ENCODE measurements around the gene ANXA4.

Gene ANXA4

GRCh38 chr2:69836316-69836715 lies 94.4 kb downstream of the ANXA4 start:
- Histone ChIP-seq H3K9me3 (ENCODE audit: control insufficient read depth in 2 of 2, low read length in 2 of 2) (no peaks in the 10 kb centered on the region), H3K27me3 (ENCODE audit: control insufficient read depth in 2 of 2, insufficient read depth in 2 of 2, low read length in 2 of 2) (no peaks in the 10 kb centered on the region), H3K9ac (ENCODE audit: low read depth in 1 of 2, low read length in 2 of 2) (no peak overlapping the region), H3K4me3 (ENCODE audit: low read length in 2 of 2) (no peak overlapping the region), H3K27ac (ENCODE audit: low read depth in 2 of 2, low read length in 2 of 2) (no peak overlapping the region), H3K36me3 (ENCODE audit: control insufficient read depth in 2 of 2, insufficient read depth in 2 of 2, low read length in 2 of 2) (peaks cover 15 to 16% of the 10 kb centered on the region in 2 donors), H3K4me1 (ENCODE audit: control insufficient read depth in 2 of 2, insufficient read depth in 2 of 2, low read length in 2 of 2) (peaks cover 2% of the 10 kb centered on the region in 2 donors)

GRCh38 chr2:69837533-69837932 lies 95.6 kb downstream of the ANXA4 start:
- Histone ChIP-seq H3K4me1 (ENCODE audit: control insufficient read depth in 2 of 2, insufficient read depth in 2 of 2, low read length in 2 of 2) (no peaks in the 10 kb centered on the region), H3K9ac (ENCODE audit: low read depth in 1 of 2, low read length in 2 of 2) (no peak overlapping the region), H3K36me3 (ENCODE audit: control insufficient read depth in 2 of 2, insufficient read depth in 2 of 2, low read length in 2 of 2) (peaks cover 18 to 23% of the 10 kb centered on the region in 2 donors), H3K27me3 (ENCODE audit: control insufficient read depth in 2 of 2, insufficient read depth in 2 of 2, low read length in 2 of 2) (no peaks in the 10 kb centered on the region), H3K9me3 (ENCODE audit: control insufficient read depth in 2 of 2, low read length in 2 of 2) (no peaks in the 10 kb centered on the region), H3K4me3 (ENCODE audit: low read length in 2 of 2) (no peak overlapping the region), H3K27ac (ENCODE audit: low read depth in 2 of 2, low read length in 2 of 2) (no peak overlapping the region)

DNA sequence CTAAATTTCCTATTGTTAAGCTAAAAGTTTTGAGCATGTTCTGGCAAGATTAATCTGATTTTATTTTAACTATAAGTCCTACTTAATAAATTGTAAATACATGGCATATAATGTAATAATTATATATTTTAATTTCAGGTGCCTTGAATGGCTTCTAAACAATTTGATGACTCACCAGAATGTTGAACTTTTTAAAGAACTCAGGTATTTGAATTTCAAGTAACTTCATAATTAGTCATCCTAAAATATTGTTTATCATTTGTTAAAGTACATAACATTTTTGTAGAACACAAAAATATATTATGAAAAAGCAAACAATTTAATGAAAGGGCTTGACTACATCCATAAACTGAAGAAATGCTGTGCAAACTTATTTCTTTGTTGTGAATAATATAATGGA lies 102.1 kb downstream of the ANXA4 start:
- H3K27me3 ChIP-seq (ENCODE audit: control insufficient read depth in 2 of 2, insufficient read depth in 2 of 2, low read length in 2 of 2), result no peaks in the 10 kb centered on the region
- H3K4me1 ChIP-seq (ENCODE audit: control insufficient read depth in 2 of 2, insufficient read depth in 2 of 2, low read length in 2 of 2), result no peaks in the 10 kb centered on the region
- peaks cover 24 to 37% of the 10 kb centered on the region in 2 donors for H3K36me3 ChIP-seq (ENCODE audit: control insufficient read depth in 2 of 2, insufficient read depth in 2 of 2, low read length in 2 of 2)
- H3K27ac ChIP-seq (ENCODE audit: low read depth in 2 of 2, low read length in 2 of 2), result no peak overlapping the region
- no peak overlapping the region for H3K9ac ChIP-seq (ENCODE audit: low read depth in 1 of 2, low read length in 2 of 2)
- H3K4me3 ChIP-seq (ENCODE audit: low read length in 2 of 2), result no peak overlapping the region
- no peaks in the 10 kb centered on the region for H3K9me3 ChIP-seq (ENCODE audit: control insufficient read depth in 2 of 2, low read length in 2 of 2)

DNA sequence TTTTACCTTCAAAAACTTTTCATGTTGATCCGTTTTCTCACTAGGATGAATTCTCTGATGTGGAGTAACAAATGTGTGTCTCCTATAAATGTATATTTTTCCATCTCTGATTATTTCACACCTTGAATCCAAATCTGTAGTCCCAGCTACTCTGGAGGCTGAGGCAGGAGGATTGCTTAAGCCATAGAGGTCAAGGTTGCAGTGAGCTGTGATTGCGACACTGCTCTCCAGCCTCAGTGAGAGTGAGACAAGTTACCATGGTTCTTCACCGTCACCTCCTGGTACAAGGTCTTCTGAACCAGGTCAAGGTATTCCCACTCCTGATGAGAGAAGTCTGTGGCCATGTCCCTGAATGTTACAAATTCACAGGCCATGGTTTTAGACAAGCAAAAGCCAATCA lies 102.6 kb downstream of the ANXA4 start:
- H3K4me3 ChIP-seq (ENCODE audit: low read length in 2 of 2), result no peak overlapping the region
- no peak overlapping the region for H3K9ac ChIP-seq (ENCODE audit: low read depth in 1 of 2, low read length in 2 of 2)
- H3K4me1 ChIP-seq (ENCODE audit: control insufficient read depth in 2 of 2, insufficient read depth in 2 of 2, low read length in 2 of 2), result no peaks in the 10 kb centered on the region
- H3K36me3 ChIP-seq (ENCODE audit: control insufficient read depth in 2 of 2, insufficient read depth in 2 of 2, low read length in 2 of 2), result peaks cover 28 to 40% of the 10 kb centered on the region in 2 donors
- no peaks in the 10 kb centered on the region for H3K9me3 ChIP-seq (ENCODE audit: control insufficient read depth in 2 of 2, low read length in 2 of 2)
- H3K27ac ChIP-seq (ENCODE audit: low read depth in 2 of 2, low read length in 2 of 2), result no peak overlapping the region
- no peaks in the 10 kb centered on the region for H3K27me3 ChIP-seq (ENCODE audit: control insufficient read depth in 2 of 2, insufficient read depth in 2 of 2, low read length in 2 of 2)

- no peaks in the 10 kb centered on the region for H3K4me1 ChIP-seq (ENCODE audit: control insufficient read depth in 2 of 2, insufficient read depth in 2 of 2, low read length in 2 of 2)
- no peaks in the 10 kb centered on the region for H3K9me3 ChIP-seq (ENCODE audit: control insufficient read depth in 2 of 2, low read length in 2 of 2)
- H3K9ac ChIP-seq (ENCODE audit: low read depth in 1 of 2, low read length in 2 of 2), result no peak overlapping the region
- H3K27me3 ChIP-seq (ENCODE audit: control insufficient read depth in 2 of 2, insufficient read depth in 2 of 2, low read length in 2 of 2), result no peaks in the 10 kb centered on the region
- no peak overlapping the region for H3K27ac ChIP-seq (ENCODE audit: low read depth in 2 of 2, low read length in 2 of 2)
- peaks cover 29 to 38% of the 10 kb centered on the region in 2 donors for H3K36me3 ChIP-seq (ENCODE audit: control insufficient read depth in 2 of 2, insufficient read depth in 2 of 2, low read length in 2 of 2)
- H3K4me3 ChIP-seq (ENCODE audit: low read length in 2 of 2), result no peak overlapping the region
Measured at GRCh38 chr2:69846182-69847067, 104.5 kb downstream of the ANXA4 start.

GRCh38 chr2:69847068-69847828 lies 105.3 kb downstream of the ANXA4 start:
- no peaks in the 10 kb centered on the region for H3K4me1 ChIP-seq (ENCODE audit: control insufficient read depth in 2 of 2, insufficient read depth in 2 of 2, low read length in 2 of 2)
- H3K36me3 ChIP-seq (ENCODE audit: control insufficient read depth in 2 of 2, insufficient read depth in 2 of 2, low read length in 2 of 2), result peaks cover 30 to 36% of the 10 kb centered on the region in 2 donors
- H3K27ac ChIP-seq (ENCODE audit: low read depth in 2 of 2, low read length in 2 of 2), result no peak overlapping the region
- H3K9me3 ChIP-seq (ENCODE audit: control insufficient read depth in 2 of 2, low read length in 2 of 2), result no peaks in the 10 kb centered on the region
- H3K27me3 ChIP-seq (ENCODE audit: control insufficient read depth in 2 of 2, insufficient read depth in 2 of 2, low read length in 2 of 2), result no peaks in the 10 kb centered on the region
- H3K9ac ChIP-seq (ENCODE audit: low read depth in 1 of 2, low read length in 2 of 2), result no peak overlapping the region
- H3K4me3 ChIP-seq (ENCODE audit: low read length in 2 of 2), result no peak overlapping the region

GRCh38 chr2:69848186-69848790 lies 106.4 kb downstream of the ANXA4 start:
- Histone ChIP-seq H3K36me3 (ENCODE audit: control insufficient read depth in 2 of 2, insufficient read depth in 2 of 2, low read length in 2 of 2) (peaks cover 30 to 36% of the 10 kb centered on the region in 2 donors), H3K9me3 (ENCODE audit: control insufficient read depth in 2 of 2, low read length in 2 of 2) (no peaks in the 10 kb centered on the region), H3K27ac (ENCODE audit: low read depth in 2 of 2, low read length in 2 of 2) (no peak overlapping the region), H3K4me1 (ENCODE audit: control insufficient read depth in 2 of 2, insufficient read depth in 2 of 2, low read length in 2 of 2) (no peaks in the 10 kb centered on the region), H3K4me3 (ENCODE audit: low read length in 2 of 2) (no peak overlapping the region), H3K9ac (ENCODE audit: low read depth in 1 of 2, low read length in 2 of 2) (no peak overlapping the region), H3K27me3 (ENCODE audit: control insufficient read depth in 2 of 2, insufficient read depth in 2 of 2, low read length in 2 of 2) (no peaks in the 10 kb centered on the region)

DNA sequence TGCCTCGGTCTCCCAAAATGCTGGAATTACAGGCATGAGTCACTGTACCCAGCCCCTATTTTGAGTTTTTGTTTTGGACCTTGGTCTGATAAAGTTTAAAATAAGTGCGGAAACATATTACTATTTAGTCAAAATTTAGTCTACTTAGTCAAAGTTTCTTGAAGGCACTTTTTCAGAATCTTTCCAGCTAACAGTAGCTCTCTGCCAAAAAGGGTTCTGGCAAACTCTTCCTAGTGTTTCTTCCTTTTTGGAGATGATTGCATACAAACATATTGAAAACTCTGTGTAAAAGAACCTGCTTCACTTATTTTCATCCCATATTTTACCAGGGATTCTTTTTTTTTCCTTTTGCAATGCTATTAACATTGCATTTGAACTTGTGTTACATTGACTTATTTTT lies 116.3 kb downstream of the ANXA4 start:
- Histone ChIP-seq H3K27me3 (ENCODE audit: control insufficient read depth in 2 of 2, insufficient read depth in 2 of 2, low read length in 2 of 2) (no peaks in the 10 kb centered on the region), H3K9ac (ENCODE audit: low read depth in 1 of 2, low read length in 2 of 2) (no peak overlapping the region), H3K27ac (ENCODE audit: low read depth in 2 of 2, low read length in 2 of 2) (no peak overlapping the region), H3K4me1 (ENCODE audit: control insufficient read depth in 2 of 2, insufficient read depth in 2 of 2, low read length in 2 of 2) (no peaks in the 10 kb centered on the region), H3K36me3 (ENCODE audit: control insufficient read depth in 2 of 2, insufficient read depth in 2 of 2, low read length in 2 of 2) (peaks cover 0 to 10% of the 10 kb centered on the region in 2 donors), H3K4me3 (ENCODE audit: low read length in 2 of 2) (no peak overlapping the region), H3K9me3 (ENCODE audit: control insufficient read depth in 2 of 2, low read length in 2 of 2) (no peaks in the 10 kb centered on the region)

DNA sequence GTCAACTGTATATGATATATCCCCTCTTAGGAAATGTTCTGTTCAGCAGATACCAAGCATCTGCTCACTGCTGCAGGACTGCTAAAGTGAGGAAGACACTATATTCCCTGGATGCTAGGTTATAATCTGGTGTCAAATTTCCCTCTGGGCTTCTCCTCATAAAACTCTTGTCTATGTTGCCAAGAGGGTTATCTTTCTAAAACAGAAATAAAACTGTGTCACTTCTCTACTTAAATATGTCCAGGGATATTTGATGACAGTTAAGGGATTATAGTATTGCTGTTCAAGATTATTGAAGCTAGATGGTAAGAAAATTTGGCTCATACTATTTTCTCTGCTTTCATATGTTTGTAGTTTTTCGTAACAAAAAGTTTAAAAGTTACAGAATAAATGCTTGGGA lies 121.4 kb downstream of the ANXA4 start:
- Histone ChIP-seq H3K36me3 (ENCODE audit: control insufficient read depth in 2 of 2, insufficient read depth in 2 of 2, low read length in 2 of 2) (peaks cover 17 to 33% of the 10 kb centered on the region in 2 donors), H3K9ac (ENCODE audit: low read depth in 1 of 2, low read length in 2 of 2) (no peak overlapping the region), H3K27me3 (ENCODE audit: control insufficient read depth in 2 of 2, insufficient read depth in 2 of 2, low read length in 2 of 2) (no peaks in the 10 kb centered on the region), H3K9me3 (ENCODE audit: control insufficient read depth in 2 of 2, low read length in 2 of 2) (no peaks in the 10 kb centered on the region), H3K4me3 (ENCODE audit: low read length in 2 of 2) (no peak overlapping the region), H3K4me1 (ENCODE audit: control insufficient read depth in 2 of 2, insufficient read depth in 2 of 2, low read length in 2 of 2) (no peaks in the 10 kb centered on the region), H3K27ac (ENCODE audit: low read depth in 2 of 2, low read length in 2 of 2) (no peak overlapping the region)

All from mucosa of rectum (tissue), 2 donors.